ENCODE data around the gene COL6A6. TPM values are rescaled to one million over a fixed set of nuclear protein-coding genes. Genes with fewer than 3 reads are reported as not detected.

COL6A6 gene
- total RNA-seq, 1 experiment from 2014 or later: not detected

GRCh38 chr3:130491431-130491830 lies 25.5 kb upstream of the COL6A6 start:
- DNase-seq: no peak
- H3K27me3 Mint-ChIP-seq (ENCODE audit: unreplicated experiment): peaks cover 33% of the 10 kb centered on the region
- no peak overlapping the region for H3K4me3 Mint-ChIP-seq (ENCODE audit: low read depth, unreplicated experiment)
- CTCF ChIA-PET: no interaction called here
- H3K4me1 Mint-ChIP-seq (ENCODE audit: low read depth, unreplicated experiment): no peaks in the 10 kb centered on the region
- H3K9me3 Mint-ChIP-seq (ENCODE audit: low read depth, unreplicated experiment): no peaks in the 10 kb centered on the region
- no TSS peak for BruUV-seq (replicated peaks)
- H3K27ac Mint-ChIP-seq (ENCODE audit: unreplicated experiment): no peak overlapping the region
- intact Hi-C loops (cut with micrococcal nuclease; ENCODE audit: unreplicated experiment): no loop called here
- TF ChIP-seq, protein P1, sequence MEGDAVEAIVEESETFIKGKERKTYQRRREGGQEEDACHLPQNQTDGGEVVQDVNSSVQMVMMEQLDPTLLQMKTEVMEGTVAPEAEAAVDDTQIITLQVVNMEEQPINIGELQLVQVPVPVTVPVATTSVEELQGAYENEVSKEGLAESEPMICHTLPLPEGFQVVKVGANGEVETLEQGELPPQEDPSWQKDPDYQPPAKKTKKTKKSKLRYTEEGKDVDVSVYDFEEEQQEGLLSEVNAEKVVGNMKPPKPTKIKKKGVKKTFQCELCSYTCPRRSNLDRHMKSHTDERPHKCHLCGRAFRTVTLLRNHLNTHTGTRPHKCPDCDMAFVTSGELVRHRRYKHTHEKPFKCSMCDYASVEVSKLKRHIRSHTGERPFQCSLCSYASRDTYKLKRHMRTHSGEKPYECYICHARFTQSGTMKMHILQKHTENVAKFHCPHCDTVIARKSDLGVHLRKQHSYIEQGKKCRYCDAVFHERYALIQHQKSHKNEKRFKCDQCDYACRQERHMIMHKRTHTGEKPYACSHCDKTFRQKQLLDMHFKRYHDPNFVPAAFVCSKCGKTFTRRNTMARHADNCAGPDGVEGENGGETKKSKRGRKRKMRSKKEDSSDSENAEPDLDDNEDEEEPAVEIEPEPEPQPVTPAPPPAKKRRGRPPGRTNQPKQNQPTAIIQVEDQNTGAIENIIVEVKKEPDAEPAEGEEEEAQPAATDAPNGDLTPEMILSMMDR (IDR thresholded peaks at IDR 0.05; ENCODE audit: unreplicated experiment): no peak
- H3K36me3 Mint-ChIP-seq (ENCODE audit: insufficient read depth, unreplicated experiment): no peaks in the 10 kb centered on the region

- BruUV-seq (replicated peaks): no TSS peak
- H3K27me3 Mint-ChIP-seq (ENCODE audit: unreplicated experiment): peaks cover 70% of the 10 kb centered on the region
- H3K9me3 Mint-ChIP-seq (ENCODE audit: low read depth, unreplicated experiment): no peaks in the 10 kb centered on the region
- no peak overlapping the region for H3K4me3 Mint-ChIP-seq (ENCODE audit: low read depth, unreplicated experiment)
- H3K36me3 Mint-ChIP-seq (ENCODE audit: insufficient read depth, unreplicated experiment): no peaks in the 10 kb centered on the region
- intact Hi-C loops (cut with micrococcal nuclease; ENCODE audit: unreplicated experiment): no loop called here
- DNase-seq: no peak
- H3K4me1 Mint-ChIP-seq (ENCODE audit: low read depth, unreplicated experiment): no peaks in the 10 kb centered on the region
- no peak overlapping the region for H3K27ac Mint-ChIP-seq (ENCODE audit: unreplicated experiment)
- CTCF ChIA-PET: no interaction called here
- TF ChIP-seq, protein P1 (IDR thresholded peaks at IDR 0.05; ENCODE audit: unreplicated experiment): no peak
Measured at GRCh38 chr3:130504701-130505100, 12.3 kb upstream of the COL6A6 start.

DNA sequence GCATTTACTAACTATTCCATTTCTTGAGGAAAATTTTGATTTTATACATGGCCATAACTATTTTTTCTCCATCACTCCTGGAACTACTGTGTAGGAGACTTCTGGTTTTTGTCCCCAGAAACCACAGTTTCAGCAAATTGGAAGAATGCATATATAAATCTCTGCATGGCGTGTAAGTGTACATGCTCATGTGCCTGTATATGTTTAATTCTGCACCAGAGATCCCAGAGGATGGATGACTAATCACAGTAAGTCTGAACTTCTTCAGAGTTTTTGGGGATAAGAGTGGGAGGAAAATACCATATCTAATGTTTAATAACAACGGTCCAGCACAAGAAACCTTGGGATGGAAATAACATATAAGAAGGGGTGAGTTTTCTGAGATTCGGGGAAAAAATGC lies 10.9 kb upstream of the COL6A6 start:
- no peak for DNase-seq
- intact Hi-C loops (cut with micrococcal nuclease; ENCODE audit: unreplicated experiment): no loop called here
- TF ChIP-seq, protein P1 (IDR thresholded peaks at IDR 0.05; ENCODE audit: unreplicated experiment): no peak
- no peak overlapping the region for H3K4me3 Mint-ChIP-seq (ENCODE audit: low read depth, unreplicated experiment)
- H3K27ac Mint-ChIP-seq (ENCODE audit: unreplicated experiment): no peak overlapping the region
- H3K4me1 Mint-ChIP-seq (ENCODE audit: low read depth, unreplicated experiment): no peaks in the 10 kb centered on the region
- no TSS peak for BruUV-seq (replicated peaks)
- peaks cover 77% of the 10 kb centered on the region for H3K27me3 Mint-ChIP-seq (ENCODE audit: unreplicated experiment)
- H3K36me3 Mint-ChIP-seq (ENCODE audit: insufficient read depth, unreplicated experiment): no peaks in the 10 kb centered on the region
- H3K9me3 Mint-ChIP-seq (ENCODE audit: low read depth, unreplicated experiment): no peaks in the 10 kb centered on the region
- CTCF ChIA-PET: no interaction called here

DNA sequence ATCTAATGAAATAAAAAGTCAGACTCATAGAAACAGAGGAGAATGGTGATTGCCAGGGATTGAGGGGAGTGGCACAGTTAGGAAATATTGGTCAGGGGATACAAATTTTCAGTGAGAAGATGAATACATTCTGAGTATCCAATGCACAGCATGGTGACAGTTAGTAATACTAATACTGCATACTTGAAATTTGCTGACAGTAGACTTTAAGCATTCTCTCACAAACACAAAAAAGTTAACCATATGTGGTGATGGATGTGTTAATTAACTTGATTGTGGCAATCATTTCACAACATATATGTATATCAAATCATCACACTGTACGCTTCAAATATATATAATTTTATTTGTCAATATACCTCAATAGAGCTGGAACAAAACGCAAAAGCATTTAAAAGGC lies 9.2 kb upstream of the COL6A6 start:
- TF ChIP-seq, protein P1 (IDR thresholded peaks at IDR 0.05; ENCODE audit: unreplicated experiment): no peak
- Mint-ChIP-seq H3K36me3 (ENCODE audit: insufficient read depth, unreplicated experiment) (no peaks in the 10 kb centered on the region), H3K4me3 (ENCODE audit: low read depth, unreplicated experiment) (no peak overlapping the region), H3K4me1 (ENCODE audit: low read depth, unreplicated experiment) (no peaks in the 10 kb centered on the region), H3K27me3 (ENCODE audit: unreplicated experiment) (peaks cover 78% of the 10 kb centered on the region), H3K9me3 (ENCODE audit: low read depth, unreplicated experiment) (no peaks in the 10 kb centered on the region), H3K27ac (ENCODE audit: unreplicated experiment) (no peak overlapping the region)
- CTCF ChIA-PET: no interaction called here
- BruUV-seq (replicated peaks): no TSS peak
- intact Hi-C loops (cut with micrococcal nuclease; ENCODE audit: unreplicated experiment): no loop called here
- DNase-seq: no peak

GRCh38 chr3:130509008-130509407 lies 8.0 kb upstream of the COL6A6 start:
- H3K4me3 Mint-ChIP-seq (ENCODE audit: low read depth, unreplicated experiment): no peak overlapping the region
- no peaks in the 10 kb centered on the region for H3K4me1 Mint-ChIP-seq (ENCODE audit: low read depth, unreplicated experiment)
- DNase-seq: no peak
- no peak overlapping the region for H3K27ac Mint-ChIP-seq (ENCODE audit: unreplicated experiment)
- peaks cover 77% of the 10 kb centered on the region for H3K27me3 Mint-ChIP-seq (ENCODE audit: unreplicated experiment)
- H3K9me3 Mint-ChIP-seq (ENCODE audit: low read depth, unreplicated experiment): no peaks in the 10 kb centered on the region
- H3K36me3 Mint-ChIP-seq (ENCODE audit: insufficient read depth, unreplicated experiment): no peaks in the 10 kb centered on the region
- TF ChIP-seq, protein P1 (IDR thresholded peaks at IDR 0.05; ENCODE audit: unreplicated experiment): no peak
- intact Hi-C loops (cut with micrococcal nuclease; ENCODE audit: unreplicated experiment): no loop called here
- BruUV-seq (replicated peaks): no TSS peak
- CTCF ChIA-PET: no interaction called here
